DND-41 (cell line): ENCODE data around the gene LOX.

ENCODE experiments used
- ATAC-seq: fragments of 200-7000 bp; cut with Tn5 transposase; 3 replicates; pipeline ENCODE4 v1.9.1; 2021; ENCODE audit warnings: low read depth; ENCODE audit not compliant: insufficient read depth
- DNase-seq: peaks from one replicate; pipeline ENCODE4 v3.0.0-alpha.2; 2020
- H2AFZ ChIP-seq: 2 replicates; pipeline ENCODE4 v1.6.0; 2012; ENCODE audit warnings: low read depth, low read length
- H3K27ac ChIP-seq: 2 replicates; pipeline ENCODE4 v1.5.1; 2012; ENCODE audit warnings: low read length, inconsistent platforms
- H3K27me3 ChIP-seq: fragments of 200-600 bp; sonication (generic); 2 replicates; pipeline ENCODE4 v1.6.0; 2012; ENCODE audit warnings: low read length, mild to moderate bottlenecking, inconsistent platforms; ENCODE audit not compliant: insufficient read depth, poor library complexity
- H3K36me3 ChIP-seq: 2 replicates; pipeline ENCODE4 v1.5.1; 2012; ENCODE audit warnings: low read length, inconsistent platforms; ENCODE audit not compliant: insufficient read depth
- H3K4me1 ChIP-seq: 2 replicates; pipeline ENCODE4 v1.5.1; 2012; ENCODE audit warnings: mild to moderate bottlenecking, low read length; ENCODE audit not compliant: insufficient read depth
- H3K4me2 ChIP-seq: 2 replicates; pipeline ENCODE4 v1.6.0; 2012; ENCODE audit warnings: mild to moderate bottlenecking, moderate library complexity, low read length, inconsistent platforms; ENCODE audit not compliant: insufficient read depth
- H3K4me3 ChIP-seq, 2 experiments: fragments of 200-600 bp in 1 of 2; shearing (Covaris generic) in 1 of 2; 2 replicates each; pipeline ENCODE4 v1.5.1; 2012 to 2016; ENCODE audit warnings: inconsistent platforms in 2 of 2, low read length in 2 of 2, mild to moderate bottlenecking in 2 of 2, low read depth in 1 of 2, moderate library complexity in 1 of 2
- H3K79me2 ChIP-seq: 2 replicates; pipeline ENCODE4 v1.6.0; 2012; ENCODE audit warnings: low read length, inconsistent platforms; ENCODE audit not compliant: insufficient read depth
- H3K9ac ChIP-seq: 2 replicates; pipeline ENCODE4 v1.6.0; 2012; ENCODE audit warnings: low read depth, mild to moderate bottlenecking, inconsistent platforms, low read length, moderate library complexity
- H3K9me3 ChIP-seq: 2 replicates; pipeline ENCODE4 v1.5.1; 2012; ENCODE audit warnings: low read length, moderate library complexity, mild to moderate bottlenecking, inconsistent platforms; ENCODE audit not compliant: insufficient read depth, severe bottlenecking
- H4K20me1 ChIP-seq: 2 replicates; pipeline ENCODE4 v1.6.0; 2012; ENCODE audit warnings: low read length; ENCODE audit not compliant: insufficient read depth
- EZH2 ChIP-seq: IDR thresholded peaks from 3 replicates; pipeline ENCODE4 v1.6.1; 2012; ENCODE audit warnings: borderline replicate concordance, low read depth, mild to moderate bottlenecking, moderate library complexity, low read length, inconsistent platforms; ENCODE audit not compliant: severe bottlenecking
- TF ChIP-seq, protein P1 (sequence below): IDR thresholded peaks from 2 replicates; pipeline ENCODE4 v1.5.1; 2012; ENCODE audit warnings: borderline replicate concordance, low read length, moderate library complexity, mild to moderate bottlenecking; ENCODE audit not compliant: poor library complexity, severe bottlenecking; ENCODE audit errors: extremely low read depth

Gene LOX

DNA sequence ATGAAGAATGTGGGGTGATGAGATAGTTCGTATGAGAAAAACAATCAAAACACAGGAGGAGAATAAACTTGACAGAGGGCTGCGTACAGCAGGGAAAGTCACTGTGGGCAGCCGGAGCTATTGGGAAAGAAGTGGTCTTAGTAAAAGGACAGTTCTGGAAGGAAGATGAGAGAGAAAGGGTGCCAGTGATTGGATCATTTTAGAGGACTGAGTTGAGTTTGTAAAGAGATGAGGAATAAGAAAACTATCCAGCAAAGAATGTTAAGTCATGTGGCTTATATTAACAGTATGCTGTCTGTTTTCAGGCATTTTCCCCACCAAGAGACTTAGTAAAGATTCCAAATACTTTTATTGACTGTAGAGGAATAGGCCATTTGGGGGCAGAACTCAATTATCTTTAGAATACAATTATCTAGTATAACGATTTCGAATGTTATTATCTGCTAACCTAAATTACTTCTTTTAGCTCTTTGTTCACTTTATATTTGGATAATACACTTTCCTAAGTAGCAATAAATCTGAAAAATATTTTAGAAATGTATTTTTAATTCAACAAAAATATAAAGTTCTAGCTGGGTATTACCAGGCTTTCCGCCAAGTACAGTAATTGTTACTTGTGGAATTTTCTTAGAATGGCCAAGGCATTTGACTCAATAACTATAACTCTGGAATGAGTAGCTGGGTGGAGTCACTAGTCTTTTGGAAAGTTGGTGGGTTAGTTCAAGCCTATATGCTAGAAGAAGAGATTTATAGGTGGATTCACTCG, 15.5 kb upstream of the LOX start:
- Histone ChIP-seq H3K4me2 (no peak overlapping the region), H3K4me3 (no peak overlapping the region), H3K4me1 (peaks cover 11% of the 10 kb centered on the region), H3K9me3 (no peaks in the 10 kb centered on the region), H3K27ac (no peak overlapping the region), H3K79me2 (no peaks in the 10 kb centered on the region), H3K27me3 (no peaks in the 10 kb centered on the region), H3K36me3 (no peaks in the 10 kb centered on the region), H2AFZ (no peak overlapping the region), H3K9ac (no peak overlapping the region), H4K20me1 (no peaks in the 10 kb centered on the region)
- TF ChIP-seq EZH2: no peak
- DNase-seq (no peak), ATAC-seq (no peak)

DNA sequence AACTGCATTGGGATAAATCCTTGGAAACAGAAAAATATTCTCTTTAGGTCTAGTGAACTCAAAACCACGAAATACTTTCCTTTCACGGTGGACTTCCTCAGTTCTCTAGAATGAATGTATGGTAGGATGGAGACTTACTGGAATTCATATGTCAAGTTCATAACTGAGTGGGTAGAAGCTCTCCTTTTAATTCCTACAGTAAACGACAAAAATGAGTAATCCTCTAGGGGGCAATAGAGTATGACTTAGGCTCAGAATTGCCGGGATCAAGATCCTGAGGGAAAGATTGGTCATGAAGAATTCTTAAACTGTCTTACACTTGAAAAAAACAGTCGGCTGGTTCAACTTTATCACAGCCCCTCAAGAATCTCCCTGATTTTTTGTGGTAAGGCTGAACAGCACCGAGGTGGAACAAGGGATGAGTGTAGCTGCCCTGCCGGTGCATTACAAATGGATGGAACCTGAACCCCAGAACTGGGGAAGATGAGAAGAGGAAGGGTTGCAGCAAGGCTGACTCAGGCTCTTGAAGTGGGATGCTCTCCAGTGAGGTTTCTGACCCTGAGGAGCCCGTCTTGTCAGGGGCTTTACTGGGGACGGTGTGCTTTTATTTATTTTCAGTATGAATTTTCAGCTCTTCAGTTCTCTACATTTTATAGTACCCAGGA, 14.0 kb upstream of the LOX start:
- no peak overlapping the region for H2AFZ ChIP-seq
- TF ChIP-seq EZH2: no peak
- TF ChIP-seq, protein P1, sequence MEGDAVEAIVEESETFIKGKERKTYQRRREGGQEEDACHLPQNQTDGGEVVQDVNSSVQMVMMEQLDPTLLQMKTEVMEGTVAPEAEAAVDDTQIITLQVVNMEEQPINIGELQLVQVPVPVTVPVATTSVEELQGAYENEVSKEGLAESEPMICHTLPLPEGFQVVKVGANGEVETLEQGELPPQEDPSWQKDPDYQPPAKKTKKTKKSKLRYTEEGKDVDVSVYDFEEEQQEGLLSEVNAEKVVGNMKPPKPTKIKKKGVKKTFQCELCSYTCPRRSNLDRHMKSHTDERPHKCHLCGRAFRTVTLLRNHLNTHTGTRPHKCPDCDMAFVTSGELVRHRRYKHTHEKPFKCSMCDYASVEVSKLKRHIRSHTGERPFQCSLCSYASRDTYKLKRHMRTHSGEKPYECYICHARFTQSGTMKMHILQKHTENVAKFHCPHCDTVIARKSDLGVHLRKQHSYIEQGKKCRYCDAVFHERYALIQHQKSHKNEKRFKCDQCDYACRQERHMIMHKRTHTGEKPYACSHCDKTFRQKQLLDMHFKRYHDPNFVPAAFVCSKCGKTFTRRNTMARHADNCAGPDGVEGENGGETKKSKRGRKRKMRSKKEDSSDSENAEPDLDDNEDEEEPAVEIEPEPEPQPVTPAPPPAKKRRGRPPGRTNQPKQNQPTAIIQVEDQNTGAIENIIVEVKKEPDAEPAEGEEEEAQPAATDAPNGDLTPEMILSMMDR: peak; percentile 10
- no peaks in the 10 kb centered on the region for H3K36me3 ChIP-seq
- H3K9me3 ChIP-seq: no peaks in the 10 kb centered on the region
- no peaks in the 10 kb centered on the region for H3K27me3 ChIP-seq
- H4K20me1 ChIP-seq: no peaks in the 10 kb centered on the region
- H3K4me3 ChIP-seq: no peak overlapping the region
- H3K4me2 ChIP-seq: no peak overlapping the region
- ATAC-seq: no peak
- no peak for DNase-seq
- no peak overlapping the region for H3K9ac ChIP-seq
- H3K4me1 ChIP-seq: peaks cover 11% of the 10 kb centered on the region
- no peak overlapping the region for H3K27ac ChIP-seq
- H3K79me2 ChIP-seq: no peaks in the 10 kb centered on the region

DNA sequence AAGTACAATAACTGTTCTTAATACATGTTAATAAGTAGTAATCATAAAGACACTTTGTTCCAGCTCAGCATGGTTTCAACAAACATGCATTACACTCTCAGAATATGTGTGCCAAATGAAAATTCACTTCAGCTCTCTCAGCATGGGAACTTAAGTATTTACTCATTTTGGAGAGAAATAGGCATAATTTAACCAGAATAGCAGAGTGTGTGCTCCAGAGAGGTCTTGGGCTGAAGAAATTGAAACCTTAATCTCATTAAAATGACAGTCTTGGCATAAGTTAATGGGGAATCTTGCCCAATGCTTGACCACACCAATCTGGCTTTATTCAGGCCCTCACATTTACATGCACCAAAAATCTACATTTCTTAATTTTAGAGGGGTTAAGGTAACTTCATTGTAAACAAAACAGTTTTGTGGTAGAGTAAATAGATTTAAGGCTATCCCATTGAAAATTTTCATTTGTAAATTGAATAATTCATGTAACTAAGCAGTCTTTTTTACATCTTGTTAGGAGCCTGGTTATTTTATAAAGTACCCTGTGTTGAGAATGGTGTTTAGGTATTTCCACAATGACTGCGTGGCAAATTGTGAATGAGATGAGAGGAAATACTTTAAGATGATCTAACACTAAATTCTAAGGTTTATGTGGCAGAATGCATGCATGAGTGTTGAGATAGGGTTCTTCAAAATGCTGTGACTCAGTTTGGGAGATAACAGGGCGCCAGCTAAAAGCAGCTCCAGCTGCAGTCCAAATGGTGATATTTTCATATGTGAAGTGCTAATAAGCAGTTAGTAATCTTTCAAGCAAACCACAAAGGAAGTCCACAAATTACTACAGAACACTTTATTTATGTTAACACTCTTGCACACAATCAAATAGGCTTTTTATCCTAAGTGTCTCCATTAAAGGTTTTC, 11.3 kb upstream of the LOX start:
- Histone ChIP-seq H3K9me3 (no peaks in the 10 kb centered on the region), H2AFZ (no peak overlapping the region), H3K4me2 (no peak overlapping the region), H3K9ac (no peak overlapping the region), H3K4me1 (peaks cover 11% of the 10 kb centered on the region), H3K36me3 (no peaks in the 10 kb centered on the region), H3K27ac (no peak overlapping the region), H3K4me3 (no peak overlapping the region), H4K20me1 (no peaks in the 10 kb centered on the region), H3K79me2 (no peaks in the 10 kb centered on the region), H3K27me3 (no peaks in the 10 kb centered on the region)
- TF ChIP-seq EZH2: no peak
- TF ChIP-seq, protein P1: no peak
- ATAC-seq: peak; percentile 50; the same call in 2 of the 3 replicates
- peak; percentile 9 for DNase-seq
